H54 (cell line): ENCODE data around the gene LCLAT1.
A peak's percentile ranks its signal among the peaks of the same experiment; 100 is the strongest.
"Not testable (repeated sequence)": the region's sequence is repeated elsewhere in the genome, so short reads cannot be mapped to it uniquely, and the experiment has no call there.

Source experiments
- DNase-seq: peaks from one replicate; pipeline ENCODE4 v3.0.0; 2011; ENCODE audit warnings: low spot score, mixed read lengths; ENCODE audit not compliant: insufficient read length
- FAIRE-seq: peaks from 3 replicates; lab custom pipeline; 2011; peaks lifted over from hg19 to GRCh38; lab: Jason Lieb, UNC
- POLR2A ChIP-seq: IDR thresholded peaks from 2 replicates; pipeline ENCODE4 v1.6.1; 2011; ENCODE audit warnings: low read depth, mild to moderate bottlenecking, low read length

The LCLAT1 gene

DNA sequence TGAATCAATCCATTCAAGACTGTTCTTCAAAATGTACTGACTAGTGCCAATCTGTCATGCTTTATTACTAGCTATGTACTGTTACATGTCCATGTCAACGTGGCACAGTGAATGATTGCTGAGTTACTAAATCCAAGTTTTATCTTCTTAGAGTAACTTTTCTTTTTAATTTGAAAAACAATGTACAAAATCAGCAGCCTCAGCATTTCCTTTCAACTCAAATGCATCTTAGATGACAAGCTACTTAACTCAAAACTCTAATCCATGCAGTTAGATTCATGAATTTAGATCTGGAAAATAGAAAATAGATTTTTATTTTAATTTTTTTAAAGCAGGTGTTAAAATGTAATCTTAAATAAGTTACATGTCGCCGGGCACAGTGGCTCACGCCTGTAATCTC, 186.0 kb downstream of the LCLAT1 start:
- no peak for DNase-seq
- FAIRE-seq: no peak
- no peak for TF ChIP-seq POLR2A

DNA sequence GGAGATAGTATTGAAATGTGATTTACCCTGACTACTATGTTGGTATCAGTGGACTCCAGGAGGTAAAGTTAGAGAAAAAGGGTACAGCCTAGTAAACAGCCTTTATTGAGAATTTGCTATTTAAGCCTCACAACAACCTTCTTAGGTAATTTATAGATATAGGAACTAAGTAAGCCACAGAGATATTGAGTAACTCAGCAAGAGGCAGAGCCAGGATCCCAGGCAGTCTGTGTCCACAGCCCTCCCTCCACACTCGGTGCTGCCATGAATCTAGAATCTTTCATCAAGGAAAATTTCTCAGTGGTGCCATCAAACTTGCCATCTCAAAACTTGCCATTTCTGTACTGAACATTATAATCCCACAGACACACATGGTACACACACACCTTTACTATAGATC, 189.3 kb downstream of the LCLAT1 start:
- DNase-seq (no peak), FAIRE-seq (no peak)
- TF ChIP-seq POLR2A: no peak

DNA sequence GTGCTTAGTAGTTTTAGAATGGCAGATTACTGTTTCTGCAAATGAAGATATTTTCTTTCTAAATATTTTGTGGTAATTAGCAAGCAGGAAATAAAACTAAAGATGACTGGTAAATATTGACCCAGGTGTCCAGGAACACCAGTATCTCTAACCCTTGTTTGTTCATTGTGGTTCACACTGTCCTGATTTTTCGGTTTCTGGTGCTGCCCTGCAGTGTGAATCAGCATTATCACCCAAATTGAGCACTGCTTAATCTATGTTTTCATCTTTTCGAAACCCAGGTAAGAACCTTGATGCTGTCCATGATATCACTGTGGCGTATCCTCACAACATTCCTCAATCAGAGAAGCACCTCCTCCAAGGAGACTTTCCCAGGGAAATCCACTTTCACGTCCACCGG, 192.8 kb downstream of the LCLAT1 start:
- DNase-seq (no peak), FAIRE-seq (no peak)

DNA sequence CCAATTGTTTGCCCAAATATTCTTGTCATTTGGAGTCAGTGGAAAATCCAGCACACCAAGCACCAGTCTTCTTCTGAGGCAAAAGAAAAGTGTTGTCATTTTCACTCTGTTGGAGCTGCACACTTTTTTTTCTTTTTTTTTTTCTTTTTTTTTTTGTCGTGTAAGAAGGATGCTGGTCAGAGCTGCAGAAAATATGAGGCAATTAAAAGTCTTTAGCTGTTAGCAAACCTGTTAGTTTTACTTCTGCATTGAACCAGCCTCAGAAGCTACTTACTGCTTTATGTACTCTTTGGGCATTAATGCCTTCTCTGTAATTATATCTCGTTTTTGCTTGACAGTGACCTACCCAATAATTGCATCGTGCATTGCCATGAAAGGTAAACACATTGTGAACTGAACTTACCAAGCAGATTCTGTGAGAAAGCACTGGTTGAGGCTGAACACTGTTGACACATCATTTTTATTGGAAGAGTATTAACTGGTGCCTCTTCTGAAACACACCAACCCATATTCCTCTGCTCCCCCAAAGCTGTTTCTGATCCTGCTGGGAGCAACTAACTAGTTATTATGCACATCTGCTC, 194.8 kb downstream of the LCLAT1 start:
- FAIRE-seq (no peak), DNase-seq (no peak)
- TF ChIP-seq POLR2A: no peak

More for the DNA sequence above, 192.8 kb downstream of the LCLAT1 start:
- TF ChIP-seq POLR2A: no peak

DNA sequence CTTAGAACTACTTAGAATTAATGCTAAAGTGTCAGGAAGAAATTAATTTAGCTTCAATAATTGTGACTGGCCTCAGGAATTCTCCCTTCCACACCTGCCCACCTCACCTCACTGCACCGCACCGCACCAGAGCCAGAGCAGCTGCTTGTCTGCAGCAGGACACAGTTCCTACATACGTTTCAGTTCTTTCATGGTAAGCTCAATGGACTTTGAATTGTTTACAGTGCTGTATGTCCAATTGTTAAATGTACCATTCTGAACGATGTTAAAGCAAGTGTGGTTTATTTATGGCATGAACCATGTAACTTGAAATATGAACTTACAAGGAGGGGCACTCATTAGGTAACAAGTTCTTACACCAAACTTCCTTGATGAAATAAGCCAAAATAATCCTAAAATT, 196.0 kb downstream of the LCLAT1 start:
- FAIRE-seq: peak; percentile 96
- DNase-seq: not testable (repeated sequence)

DNA sequence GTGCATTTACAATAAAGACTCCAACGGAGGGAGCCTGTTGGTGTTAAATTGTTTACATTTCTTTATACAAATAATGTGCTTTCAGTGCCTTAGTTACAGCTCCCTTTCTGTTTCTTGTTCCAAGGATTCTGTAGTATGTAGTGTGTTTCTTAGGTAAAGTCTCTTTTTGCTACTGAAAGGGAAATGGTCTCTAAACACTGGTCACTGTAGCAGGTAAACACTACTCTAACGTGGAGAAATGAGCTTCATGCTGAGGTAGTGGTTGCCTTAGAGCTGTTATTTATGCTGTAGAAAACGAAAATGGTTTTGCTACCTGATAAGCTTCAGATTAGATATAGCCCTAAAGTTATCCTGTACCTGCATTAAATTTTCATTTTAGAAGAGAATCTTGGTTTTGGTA, 196.6 kb downstream of the LCLAT1 start:
- DNase-seq (no peak), FAIRE-seq (no peak)
- no peak for TF ChIP-seq POLR2A

DNA sequence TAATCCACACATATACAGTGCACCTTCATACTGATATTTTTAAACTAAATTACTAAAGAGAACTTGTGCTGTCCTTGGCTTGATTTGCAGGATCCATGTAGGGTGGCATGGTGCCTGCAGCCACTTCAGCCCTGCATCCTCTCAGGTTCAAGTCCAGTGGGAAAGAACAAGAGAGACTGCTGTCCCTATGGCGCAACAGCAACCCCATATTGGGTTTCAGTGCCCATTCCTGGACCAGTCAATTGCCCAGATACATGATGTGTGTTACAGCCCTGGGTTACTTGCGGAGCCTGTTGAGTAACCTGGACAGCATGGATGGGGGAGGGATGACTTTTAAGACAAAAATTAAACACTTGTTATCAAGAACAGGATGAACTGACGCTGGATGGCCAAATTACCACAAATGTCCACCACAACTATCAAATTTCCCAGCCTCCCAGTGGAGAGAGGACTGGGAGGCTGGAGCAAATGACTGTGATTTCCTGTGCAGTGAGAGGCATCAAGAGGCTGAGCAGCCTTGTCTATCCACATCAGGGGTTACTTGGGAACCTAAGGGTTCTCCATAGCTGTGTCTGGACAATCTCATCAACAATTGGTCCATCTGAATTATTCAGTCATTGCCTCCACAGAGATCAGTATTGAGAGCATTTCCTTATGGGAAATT, 198.2 kb downstream of the LCLAT1 start:
- TF ChIP-seq POLR2A: no peak
- no peak for FAIRE-seq
- no peak for DNase-seq

DNA sequence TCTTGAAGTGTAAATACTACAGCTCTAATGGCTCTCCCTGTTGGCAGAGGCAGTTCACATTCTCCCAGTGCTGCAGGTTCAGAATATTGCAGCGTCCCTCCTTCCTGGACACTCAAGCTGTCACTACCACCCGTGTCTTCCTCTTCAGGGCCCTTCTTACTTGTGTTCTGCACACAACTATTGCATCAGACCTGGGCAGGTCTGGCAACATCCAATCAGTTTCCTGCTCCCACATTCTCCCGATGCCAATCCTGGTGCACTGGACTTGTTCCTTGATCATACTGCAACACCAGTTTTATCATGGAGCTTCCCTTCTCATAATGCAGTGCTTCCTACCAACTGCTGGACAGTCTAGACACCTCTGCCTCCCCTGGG, 198.7 kb downstream of the LCLAT1 start:
- FAIRE-seq (no peak), DNase-seq (no peak)
- TF ChIP-seq POLR2A: no peak

DNA sequence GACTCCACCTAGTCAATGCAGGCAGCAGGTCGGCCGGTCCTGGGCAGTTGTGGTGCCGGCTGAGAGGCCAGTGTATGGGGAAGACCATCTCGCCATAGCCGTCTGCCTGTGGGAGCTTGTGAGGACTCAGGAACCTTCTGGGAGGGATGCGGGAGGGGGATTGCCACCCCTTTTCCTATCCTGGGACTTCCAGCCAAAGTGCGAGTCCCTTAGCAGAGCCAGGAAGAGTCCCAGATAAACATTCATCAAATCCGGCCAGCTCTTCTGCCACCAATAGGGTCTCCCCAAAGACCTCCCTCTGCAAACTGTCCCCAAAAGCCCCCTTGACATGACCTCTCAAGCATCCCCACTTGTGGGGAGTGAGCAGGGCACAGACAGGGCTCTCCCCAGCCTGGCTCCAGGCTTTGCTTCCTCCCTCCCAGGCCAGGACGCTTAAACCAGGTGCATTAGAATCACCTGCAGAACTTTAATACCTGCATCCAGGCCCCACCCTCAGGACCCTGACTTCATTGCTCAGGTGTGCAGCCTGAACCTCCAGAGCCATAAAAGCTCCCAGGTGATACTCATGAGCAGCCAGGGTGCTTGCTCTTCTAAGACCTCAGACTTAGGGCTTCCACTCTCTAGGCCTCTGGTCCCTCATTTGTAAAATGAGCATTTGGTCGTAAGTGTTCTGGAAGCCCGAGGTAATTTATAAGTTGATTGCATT, 200.9 kb downstream of the LCLAT1 start:
- DNase-seq (no peak), FAIRE-seq (no peak)
- TF ChIP-seq POLR2A: no peak

DNA sequence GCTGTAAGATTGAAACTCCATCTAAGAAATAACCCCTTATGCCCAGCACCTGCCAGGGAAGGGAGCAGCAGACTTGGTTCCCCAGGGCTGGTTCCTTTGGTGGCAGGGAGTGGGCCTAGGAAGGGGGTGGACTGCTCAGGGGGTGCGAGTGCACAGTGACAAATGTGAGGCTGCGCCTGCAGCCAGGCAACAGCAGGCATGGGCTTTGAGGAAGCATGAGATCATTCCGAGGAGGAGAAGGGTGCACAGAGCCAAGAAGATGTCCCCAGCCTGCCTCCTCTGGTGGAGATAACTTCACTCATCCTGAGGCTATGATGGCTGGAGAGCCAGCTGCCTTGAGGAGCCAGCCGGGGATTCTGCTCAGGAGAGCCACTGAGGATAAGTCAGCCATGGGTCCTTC, 202.2 kb downstream of the LCLAT1 start:
- DNase-seq (no peak), FAIRE-seq (no peak)
- TF ChIP-seq POLR2A: no peak

DNA sequence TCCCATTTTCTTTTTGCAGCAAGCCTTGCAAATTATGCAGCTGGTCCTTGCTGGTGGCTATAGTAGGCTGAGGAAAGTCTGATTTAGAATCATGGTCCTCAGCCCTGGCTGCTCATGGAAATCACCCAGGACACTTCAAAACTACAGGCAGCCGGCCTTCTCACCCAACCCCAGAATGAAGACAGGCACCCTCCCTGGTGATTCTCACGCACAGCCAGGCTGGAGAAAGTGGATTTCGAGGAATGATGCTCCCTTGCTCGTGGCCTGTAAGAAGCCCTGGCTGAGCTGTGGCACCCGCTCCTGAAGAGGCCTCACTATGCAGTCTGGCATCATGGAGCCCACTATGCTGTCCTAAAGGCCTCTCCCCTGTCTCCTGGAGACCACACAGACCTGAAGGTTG, 202.8 kb downstream of the LCLAT1 start:
- FAIRE-seq: no peak
- DNase-seq: no peak
- no peak for TF ChIP-seq POLR2A

DNA sequence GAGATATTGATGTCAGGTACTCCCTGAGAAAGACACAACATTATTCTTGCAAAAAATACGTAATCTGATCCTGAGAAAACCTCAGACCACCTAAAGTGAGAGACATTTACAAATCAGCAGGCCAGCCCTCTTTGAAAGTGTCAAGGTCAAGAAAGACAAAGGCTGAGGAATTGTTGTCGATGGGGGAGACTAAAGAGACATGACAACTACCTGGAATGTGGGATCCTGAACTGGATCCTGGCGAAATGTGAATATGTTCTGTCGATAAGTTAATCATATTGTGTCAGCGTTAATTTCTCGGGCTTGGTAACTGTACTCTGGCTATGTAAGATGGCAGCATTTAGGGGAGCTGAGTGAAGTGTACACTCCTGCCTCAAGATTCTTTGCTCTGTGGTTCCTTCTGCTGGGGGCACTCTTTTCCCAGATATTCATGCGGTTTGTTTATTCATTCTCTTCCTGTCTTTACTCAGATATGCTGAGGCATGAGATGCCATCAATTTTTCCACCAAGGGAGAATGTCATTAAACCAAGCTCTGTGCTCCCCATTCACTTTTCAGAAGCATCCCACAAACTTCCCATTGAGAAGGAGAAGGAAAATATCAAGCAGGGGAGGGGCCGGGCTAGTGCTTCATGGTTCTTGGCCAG, 205.3 kb downstream of the LCLAT1 start:
- FAIRE-seq: no peak
- no peak for TF ChIP-seq POLR2A
- DNase-seq: no peak

DNA sequence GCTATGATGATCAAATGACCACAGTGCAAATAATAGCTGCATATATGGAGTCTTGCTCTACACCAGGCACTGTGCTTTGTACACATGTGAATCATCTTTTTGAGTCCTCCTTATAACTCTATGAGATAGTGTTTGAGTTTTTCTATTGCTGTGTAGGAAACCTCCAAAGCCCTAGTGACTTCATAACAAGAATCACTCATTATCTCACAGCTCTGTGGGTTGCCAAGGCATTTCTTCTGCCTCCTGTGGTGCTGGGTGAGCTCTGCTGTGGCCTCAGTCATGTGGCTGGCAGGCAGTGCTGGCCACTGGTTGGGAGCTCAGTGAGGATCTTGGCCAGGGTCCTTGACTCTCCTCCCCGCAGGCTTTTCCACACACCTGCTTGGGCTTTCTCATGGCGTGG, 206.8 kb downstream of the LCLAT1 start:
- no peak for TF ChIP-seq POLR2A
- DNase-seq: no peak
- no peak for FAIRE-seq

DNA sequence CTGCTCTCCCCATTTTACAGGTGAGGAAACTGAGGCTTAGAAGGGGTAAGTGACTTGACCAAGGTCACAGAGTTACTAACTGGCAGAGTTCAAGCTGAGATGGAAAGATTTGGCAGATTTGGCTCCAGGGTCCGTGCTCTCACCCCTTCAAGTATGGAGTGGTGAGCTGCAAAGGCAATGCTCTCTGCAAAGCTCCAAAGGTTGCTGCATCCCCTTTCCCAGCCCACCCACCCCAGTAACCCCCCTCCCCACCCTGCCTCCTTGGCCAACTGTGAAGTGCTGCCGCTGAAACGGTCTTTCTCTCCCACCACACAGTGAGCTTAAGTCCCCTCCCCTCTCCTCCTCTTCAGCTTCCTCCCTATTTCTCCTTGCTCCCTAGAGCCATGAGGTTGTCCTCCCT, 207.4 kb downstream of the LCLAT1 start:
- DNase-seq (no peak), FAIRE-seq (no peak)
- no peak for TF ChIP-seq POLR2A
